GM21447 (cell line): ENCODE data around the gene BBIP1.
A peak's percentile ranks its signal among the peaks of the same experiment; 100 is the strongest.

Experiments used
- ATAC-seq: cut with Tn5 transposase; IDR thresholded peaks from one replicate; pipeline ENCODE4 v1.9.1; 2021; ENCODE audit not compliant: unreplicated experiment

Gene BBIP1

GRCh38 chr10:110918643-110919348 is at the start of gene BBIP1:
TSS of gene BBIP1 (minus strand) at chr10:110919180. CDS start at chr10:110918157, 1,023 bp downstream.
- peak; percentile 81 for ATAC-seq

- peak; percentile 46 for ATAC-seq
Observed at GRCh38 chr10:110967645-110968044, 48.7 kb upstream of the BBIP1 start.

GRCh38 chr10:110967009-110967630 is 48.1 kb upstream of the BBIP1 start:
- peak; percentile 39 for ATAC-seq

GRCh38 chr10:110966146-110966545 is 47.2 kb upstream of the BBIP1 start:
- no peak for ATAC-seq

GRCh38 chr10:110965216-110965615 is 46.2 kb upstream of the BBIP1 start:
- ATAC-seq: no peak

- ATAC-seq: no peak
Observed at GRCh38 chr10:110964681-110965080, 45.7 kb upstream of the BBIP1 start.

- ATAC-seq: no peak
Observed at GRCh38 chr10:110963162-110963561, 44.2 kb upstream of the BBIP1 start.

- ATAC-seq: no peak
Observed at GRCh38 chr10:110962443-110962842, 43.5 kb upstream of the BBIP1 start.

- ATAC-seq: no peak
Observed at GRCh38 chr10:110960333-110960712, 41.3 kb upstream of the BBIP1 start.

GRCh38 chr10:110959379-110960332 is 40.7 kb upstream of the BBIP1 start:
- no peak for ATAC-seq

GRCh38 chr10:110957606-110958005 is 38.6 kb upstream of the BBIP1 start:
- no peak for ATAC-seq

- no peak for ATAC-seq
Observed at GRCh38 chr10:110951381-110951780, 32.4 kb upstream of the BBIP1 start.

GRCh38 chr10:110947061-110947595 is 28.1 kb upstream of the BBIP1 start:
- ATAC-seq: no peak

- ATAC-seq: no peak
Observed at GRCh38 chr10:110946496-110946895, 27.5 kb upstream of the BBIP1 start.

GRCh38 chr10:110944792-110945396 is 25.9 kb upstream of the BBIP1 start:
- ATAC-seq: no peak

- ATAC-seq: no peak
Observed at GRCh38 chr10:110939419-110939818, 20.4 kb upstream of the BBIP1 start.

- ATAC-seq: no peak
Observed at GRCh38 chr10:110936757-110937156, 17.8 kb upstream of the BBIP1 start.

GRCh38 chr10:110932505-110933180 is 13.7 kb upstream of the BBIP1 start:
- no peak for ATAC-seq

GRCh38 chr10:110931769-110932381 is 12.9 kb upstream of the BBIP1 start:
- ATAC-seq: no peak

- ATAC-seq: no peak
Observed at GRCh38 chr10:110927461-110927860, 8.5 kb upstream of the BBIP1 start.
